WTC11 (cell line): ENCODE measurements around the gene SYCN. TPM values are rescaled to one million over a fixed set of nuclear protein-coding genes. Genes with fewer than 3 reads are reported as not detected.

Source experiments
- ATAC-seq: fragments of 200-7000 bp; cut with Tn5 transposase; 2 replicates; pipeline ENCODE4 v1.10.0; 2021; ENCODE audit warnings: mild to moderate bottlenecking, moderate library complexity
- CTCF ChIA-PET: fragments of 300-600 bp; sonication (Branson Sonifier 250); formaldehyde crosslinking; loops from one replicate; lab custom pipeline; 2021; ENCODE audit warnings: antibody characterized with exemption; lab: Charles Lee
- POLR2A ChIA-PET: fragments of 350-600 bp; sonication (Branson Sonifier 250); formaldehyde crosslinking; loops from one replicate; lab custom pipeline; 2021; ENCODE audit warnings: antibody characterized with exemption; lab: Charles Lee
- DNase-seq: peaks from one replicate; pipeline ENCODE4 v3.0.0; 2021; ENCODE audit warnings: low spot score
- H3K27ac Mint-ChIP-seq: 2 replicates; pipeline ENCODE4 v1.8.0; 2021; ENCODE audit warnings: mixed read lengths
- H3K27me3 Mint-ChIP-seq: 2 replicates; pipeline ENCODE4 v1.8.0; 2021; ENCODE audit warnings: low read depth, mild to moderate bottlenecking, moderate library complexity, mixed read lengths
- H3K36me3 Mint-ChIP-seq: 2 replicates; pipeline ENCODE4 v1.8.0; 2021; ENCODE audit warnings: mixed read lengths
- H3K4me1 Mint-ChIP-seq: 2 replicates; pipeline ENCODE4 v1.8.0; 2022; ENCODE audit warnings: mixed read lengths
- H3K4me3 Mint-ChIP-seq: 2 replicates; pipeline ENCODE4 v1.8.0; 2021; ENCODE audit warnings: mild to moderate bottlenecking, moderate library complexity, mixed read lengths
- H3K9me3 Mint-ChIP-seq: 2 replicates; pipeline ENCODE4 v1.8.0; 2021; ENCODE audit warnings: mixed read lengths
- AR ChIP-seq: fragments of 250-450 bp; sonication (Bioruptor Pico); IDR thresholded peaks from 2 replicates; pipeline ENCODE4 v1.9.0; 2021; ENCODE audit warnings: mild to moderate bottlenecking
- ATF1 ChIP-seq: sonication (generic); formaldehyde crosslinking; IDR thresholded peaks from 2 replicates; pipeline ENCODE4 v1.8.1; 2023; ENCODE audit warnings: mild to moderate bottlenecking, moderate library complexity, missing genetic modification reagents
- ELF4 ChIP-seq: sonication (generic); formaldehyde crosslinking; IDR thresholded peaks from 2 replicates; pipeline ENCODE4 v1.8.1; 2022; ENCODE audit warnings: low read depth, mild to moderate bottlenecking, moderate library complexity, missing genetic modification reagents
- FOXK1 ChIP-seq: sonication (generic); formaldehyde crosslinking; IDR thresholded peaks from 2 replicates; pipeline ENCODE4 v1.8.0; 2022; ENCODE audit warnings: mild to moderate bottlenecking, moderate library complexity, missing genetic modification reagents
- GRHL2 ChIP-seq: fragments of 250-450 bp; sonication (Bioruptor Pico); IDR thresholded peaks from 2 replicates; pipeline ENCODE4 v1.8.0; 2022; ENCODE audit warnings: mild to moderate bottlenecking, moderate library complexity; ENCODE audit not compliant: insufficient replicate concordance, severe bottlenecking
- HMGXB4 ChIP-seq: sonication (generic); formaldehyde crosslinking; IDR thresholded peaks from 2 replicates; pipeline ENCODE4 v1.8.1; 2023; ENCODE audit warnings: mild to moderate bottlenecking, moderate library complexity, missing genetic modification reagents
- IRF2 ChIP-seq: sonication (generic); formaldehyde crosslinking; IDR thresholded peaks from 2 replicates; pipeline ENCODE4 v1.8.0; 2022; ENCODE audit warnings: low read depth, missing genetic modification reagents, borderline replicate concordance
- JUN ChIP-seq: sonication (generic); formaldehyde crosslinking; IDR thresholded peaks from 2 replicates; pipeline ENCODE4 v1.8.0; 2023; ENCODE audit warnings: mild to moderate bottlenecking, missing genetic modification reagents
- NFYB ChIP-seq: sonication (generic); formaldehyde crosslinking; conservative IDR thresholded peaks from 2 replicates; pipeline ENCODE4 v1.8.0; 2022; ENCODE audit warnings: low read depth, missing genetic modification reagents
- NR3C1 ChIP-seq: sonication (generic); formaldehyde crosslinking; conservative IDR thresholded peaks from 2 replicates; pipeline ENCODE4 v1.8.1; 2023; ENCODE audit warnings: low read depth, mild to moderate bottlenecking, missing genetic modification reagents
- PRRX2 ChIP-seq: fragments of 250-450 bp; sonication (Bioruptor Pico); IDR thresholded peaks from 2 replicates; pipeline ENCODE4 v1.8.0; 2021; ENCODE audit warnings: mild to moderate bottlenecking
- SMAD4 ChIP-seq: sonication (generic); formaldehyde crosslinking; IDR thresholded peaks from 2 replicates; pipeline ENCODE4 v1.8.0; 2022; ENCODE audit warnings: mild to moderate bottlenecking, missing genetic modification reagents
- ZNF232 ChIP-seq: sonication (generic); formaldehyde crosslinking; IDR thresholded peaks from 2 replicates; pipeline ENCODE4 v1.8.0; 2022; ENCODE audit warnings: mild to moderate bottlenecking, missing genetic modification reagents
- ZNF416 ChIP-seq: fragments of 250-450 bp; sonication (Bioruptor Pico); IDR thresholded peaks from 2 replicates; pipeline ENCODE4 v1.9.0; 2021; ENCODE audit warnings: mild to moderate bottlenecking, inconsistent platforms
- ZNF423 ChIP-seq: fragments of 250-450 bp; sonication (Bioruptor Pico); IDR thresholded peaks from 2 replicates; pipeline ENCODE4 v2.1.2; 2022; ENCODE audit warnings: mild to moderate bottlenecking, moderate library complexity
- total RNA-seq: library from RNA; stranded (reverse); gene quantifications from 3 replicates; pipeline ENCODE4 v1.2.3, GENCODE V29; 2021
- TF ChIP-seq, protein P1 (sequence below): sonication (generic); formaldehyde crosslinking; IDR thresholded peaks from 2 replicates; pipeline ENCODE4 v1.8.0; 2022; ENCODE audit warnings: mild to moderate bottlenecking, missing genetic modification reagents
- TF ChIP-seq, protein P2 (sequence below): sonication (generic); formaldehyde crosslinking; IDR thresholded peaks from 2 replicates; pipeline ENCODE4 v1.8.0; 2023; ENCODE audit warnings: missing genetic modification reagents, mild to moderate bottlenecking, borderline replicate concordance

SYCN gene
- total RNA-seq, 1 experiment from 2014 or later: 0.77 TPM

- POLR2A ChIA-PET: no interaction called here
- peak overlapping the region; percentile 11; the same call in 1 of the 2 replicates for H3K27ac Mint-ChIP-seq
- H3K4me3 Mint-ChIP-seq: no peak overlapping the region
These were observed 13.3 kb downstream of the SYCN start for GRCh38 chr19:39190768-39191167.

More at GRCh38 chr19:39190768-39191167, 13.3 kb downstream of the SYCN start:
- DNase-seq (no peak), ATAC-seq (no peak)
- CTCF ChIA-PET: no interaction called here
- no peaks in the 10 kb centered on the region for H3K36me3 Mint-ChIP-seq
- peaks cover 9% of the 10 kb centered on the region; the same call in 1 of the 2 replicates for H3K4me1 Mint-ChIP-seq
- no peak for TF ChIP-seq ZNF423 (CRISPR knock-in tag)
- no peak for TF ChIP-seq HMGXB4 (CRISPR knock-in tag)
- TF ChIP-seq, protein P1, sequence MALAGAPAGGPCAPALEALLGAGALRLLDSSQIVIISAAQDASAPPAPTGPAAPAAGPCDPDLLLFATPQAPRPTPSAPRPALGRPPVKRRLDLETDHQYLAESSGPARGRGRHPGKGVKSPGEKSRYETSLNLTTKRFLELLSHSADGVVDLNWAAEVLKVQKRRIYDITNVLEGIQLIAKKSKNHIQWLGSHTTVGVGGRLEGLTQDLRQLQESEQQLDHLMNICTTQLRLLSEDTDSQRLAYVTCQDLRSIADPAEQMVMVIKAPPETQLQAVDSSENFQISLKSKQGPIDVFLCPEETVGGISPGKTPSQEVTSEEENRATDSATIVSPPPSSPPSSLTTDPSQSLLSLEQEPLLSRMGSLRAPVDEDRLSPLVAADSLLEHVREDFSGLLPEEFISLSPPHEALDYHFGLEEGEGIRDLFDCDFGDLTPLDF (CRISPR knock-in tag): no peak
- no peak for TF ChIP-seq JUN (CRISPR knock-in tag)
- no peak for TF ChIP-seq ATF1 (CRISPR knock-in tag)
- no peak for TF ChIP-seq ZNF416 (CRISPR knock-in tag)
- TF ChIP-seq PRRX2 (CRISPR knock-in tag): no peak
- no peak for TF ChIP-seq SMAD4 (CRISPR knock-in tag)
- TF ChIP-seq IRF2 (CRISPR knock-in tag): no peak
- no peak for TF ChIP-seq NR3C1
- no peak for TF ChIP-seq ELF4
- no peak for TF ChIP-seq AR (CRISPR knock-in tag)
- TF ChIP-seq, protein P2, sequence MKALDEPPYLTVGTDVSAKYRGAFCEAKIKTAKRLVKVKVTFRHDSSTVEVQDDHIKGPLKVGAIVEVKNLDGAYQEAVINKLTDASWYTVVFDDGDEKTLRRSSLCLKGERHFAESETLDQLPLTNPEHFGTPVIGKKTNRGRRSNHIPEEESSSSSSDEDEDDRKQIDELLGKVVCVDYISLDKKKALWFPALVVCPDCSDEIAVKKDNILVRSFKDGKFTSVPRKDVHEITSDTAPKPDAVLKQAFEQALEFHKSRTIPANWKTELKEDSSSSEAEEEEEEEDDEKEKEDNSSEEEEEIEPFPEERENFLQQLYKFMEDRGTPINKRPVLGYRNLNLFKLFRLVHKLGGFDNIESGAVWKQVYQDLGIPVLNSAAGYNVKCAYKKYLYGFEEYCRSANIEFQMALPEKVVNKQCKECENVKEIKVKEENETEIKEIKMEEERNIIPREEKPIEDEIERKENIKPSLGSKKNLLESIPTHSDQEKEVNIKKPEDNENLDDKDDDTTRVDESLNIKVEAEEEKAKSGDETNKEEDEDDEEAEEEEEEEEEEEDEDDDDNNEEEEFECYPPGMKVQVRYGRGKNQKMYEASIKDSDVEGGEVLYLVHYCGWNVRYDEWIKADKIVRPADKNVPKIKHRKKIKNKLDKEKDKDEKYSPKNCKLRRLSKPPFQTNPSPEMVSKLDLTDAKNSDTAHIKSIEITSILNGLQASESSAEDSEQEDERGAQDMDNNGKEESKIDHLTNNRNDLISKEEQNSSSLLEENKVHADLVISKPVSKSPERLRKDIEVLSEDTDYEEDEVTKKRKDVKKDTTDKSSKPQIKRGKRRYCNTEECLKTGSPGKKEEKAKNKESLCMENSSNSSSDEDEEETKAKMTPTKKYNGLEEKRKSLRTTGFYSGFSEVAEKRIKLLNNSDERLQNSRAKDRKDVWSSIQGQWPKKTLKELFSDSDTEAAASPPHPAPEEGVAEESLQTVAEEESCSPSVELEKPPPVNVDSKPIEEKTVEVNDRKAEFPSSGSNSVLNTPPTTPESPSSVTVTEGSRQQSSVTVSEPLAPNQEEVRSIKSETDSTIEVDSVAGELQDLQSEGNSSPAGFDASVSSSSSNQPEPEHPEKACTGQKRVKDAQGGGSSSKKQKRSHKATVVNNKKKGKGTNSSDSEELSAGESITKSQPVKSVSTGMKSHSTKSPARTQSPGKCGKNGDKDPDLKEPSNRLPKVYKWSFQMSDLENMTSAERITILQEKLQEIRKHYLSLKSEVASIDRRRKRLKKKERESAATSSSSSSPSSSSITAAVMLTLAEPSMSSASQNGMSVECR (CRISPR knock-in tag): no peak
- no peak for TF ChIP-seq ZNF232 (CRISPR knock-in tag)
- no peak for TF ChIP-seq NFYB (CRISPR knock-in tag)
- TF ChIP-seq FOXK1 (CRISPR knock-in tag): no peak
- no peak for TF ChIP-seq GRHL2 (CRISPR knock-in tag)
- TF ChIP-seq, all 79 proteins: peak for 0
- no peaks in the 10 kb centered on the region for H3K9me3 Mint-ChIP-seq
- H3K27me3 Mint-ChIP-seq: peaks cover 20% of the 10 kb centered on the region
